CD4-positive, alpha-beta T cell (primary cell): ENCODE data around the gene FHL5. TPM values are rescaled to one million over a fixed set of nuclear protein-coding genes. Genes with fewer than 3 reads are reported as not detected.

Experiments
- ATAC-seq: fragments of 200-7000 bp; cut with Tn5 transposase; one replicate; pipeline ENCODE4 v1.10.0; 2022; ENCODE audit warnings: mild to moderate bottlenecking; ENCODE audit not compliant: poor library complexity
- CTCF ChIA-PET: fragments of 350-600 bp; sonication (Branson Sonifier 250); formaldehyde crosslinking; loops from one replicate; lab custom pipeline; 2021; ENCODE audit warnings: antibody characterized with exemption, inconsistent platforms; lab: Charles Lee
- POLR2A ChIA-PET: fragments of 350-600 bp; sonication (Branson Sonifier 250); formaldehyde crosslinking; loops from one replicate; lab custom pipeline; 2021; ENCODE audit warnings: antibody characterized with exemption, inconsistent platforms; lab: Charles Lee
- DNase-seq, 14 experiments: peaks; one replicate each; pipeline ENCODE4 v3.0.0-alpha.2; 2013 to 2020; ENCODE audit warnings: mixed read lengths in 2 of 14
- H3K27ac ChIP-seq, 2 donors: one replicate each; pipeline versions ENCODE4 v1.5.1 to v1.7.0; 2013; ENCODE audit warnings: low read length in 2 of 2, low read depth in 1 of 2, mild to moderate bottlenecking in 1 of 2
- H3K27me3 ChIP-seq, 2 experiments: 1 replicate in 1 of 2; 2 replicates in 1 of 2; pipeline versions ENCODE4 v1.6.1 to v1.7.0; 2013; ENCODE audit warnings: low read length in 2 of 2, control low read depth in 1 of 2, mild to moderate bottlenecking in 1 of 2, moderate library complexity in 1 of 2; ENCODE audit not compliant: insufficient read depth in 2 of 2, control insufficient read depth in 1 of 2
- H3K36me3 ChIP-seq: one replicate; pipeline ENCODE4 v1.6.1; 2013; ENCODE audit warnings: low read length, control low read depth; ENCODE audit not compliant: insufficient read depth
- H3K4me1 ChIP-seq: one replicate; pipeline ENCODE4 v1.6.1; 2013; ENCODE audit warnings: low read length, control low read depth; ENCODE audit not compliant: insufficient read depth
- H3K4me3 ChIP-seq: one replicate; pipeline ENCODE4 v1.5.1; 2013; ENCODE audit warnings: mild to moderate bottlenecking, low read length, moderate library complexity
- H3K9me3 ChIP-seq, 2 experiments: 1 replicate in 1 of 2; 2 replicates in 1 of 2; pipeline versions ENCODE4 v1.6.1 to v1.7.0; 2013; ENCODE audit warnings: low read length in 2 of 2, mild to moderate bottlenecking in 2 of 2, control low read depth in 1 of 2, moderate library complexity in 1 of 2; ENCODE audit not compliant: control insufficient read depth in 1 of 2, insufficient read depth in 1 of 2
- H3K27ac Mint-ChIP-seq: one replicate; pipeline ENCODE4 v1.8.0; 2020; ENCODE audit warnings: mixed read lengths
- H3K27me3 Mint-ChIP-seq: one replicate; pipeline ENCODE4 v1.8.0; 2021; ENCODE audit warnings: mixed read lengths
- H3K36me3 Mint-ChIP-seq: one replicate; pipeline ENCODE4 v1.8.0; 2021; ENCODE audit warnings: low read depth, mixed read lengths
- H3K4me1 Mint-ChIP-seq: one replicate; pipeline ENCODE4 v1.8.0; 2021; ENCODE audit warnings: low read depth, mixed read lengths
- H3K4me3 Mint-ChIP-seq: one replicate; pipeline ENCODE4 v1.8.0; 2020; ENCODE audit warnings: mild to moderate bottlenecking, mixed read lengths
- H3K9me3 Mint-ChIP-seq: one replicate; pipeline ENCODE4 v1.8.0; 2020; ENCODE audit warnings: mixed read lengths
- intact Hi-C, 2 experiments: fragments of 100-400 bp; cut with DNase I in 1 of 2; cut with micrococcal nuclease in 1 of 2; formaldehyde crosslinking; loops; one replicate each; pipeline versions ENCODE4 v1.15.1 to v1.9.0; 2023 to 2025; cut with DNase I, micrococcal nuclease
- total RNA-seq, 174 experiments: library from RNA in 2 of 174; stranded (reverse) in 2 of 174; gene quantifications; one replicate each; pipeline ENCODE4 v1.2.3 and lab custom pipeline; 2021 to 2026
- TF ChIP-seq, protein P1 (sequence below): fragments of 200-600 bp; IDR thresholded peaks from one replicate; pipeline ENCODE4 v1.8.0; 2022; ENCODE audit warnings: antibody characterized with exemption, mild to moderate bottlenecking

The FHL5 gene
- total RNA-seq, 2 experiments from 2014 or later = not detected

DNA sequence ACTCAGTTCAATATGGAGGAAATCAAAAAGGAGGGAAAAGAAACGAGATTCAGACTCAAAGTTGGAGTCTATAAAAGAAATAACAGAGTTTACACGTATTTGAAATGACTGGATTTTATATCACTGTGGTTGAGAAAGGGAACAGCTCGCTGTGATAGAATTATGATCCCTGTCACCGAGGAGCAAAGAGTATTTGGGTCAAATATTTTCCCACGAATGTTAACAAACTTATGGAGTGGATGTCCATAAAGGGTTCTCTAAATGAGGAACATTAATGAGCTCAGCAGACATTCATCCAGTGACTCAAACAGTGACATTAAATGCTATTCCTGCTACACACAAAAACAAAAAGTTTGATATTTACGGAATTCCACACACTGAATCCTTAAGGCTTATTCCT is 57.9 kb downstream of the FHL5 start:
- H3K4me1 ChIP-seq = no peaks in the 10 kb centered on the region
- CTCF ChIA-PET = no interaction called here
- no peaks in the 10 kb centered on the region for H3K36me3 ChIP-seq
- intact Hi-C loops = no loop called here
- Mint-ChIP-seq H3K9me3 (no peaks in the 10 kb centered on the region), H3K4me1 (no peaks in the 10 kb centered on the region), H3K27me3 (peaks cover 40% of the 10 kb centered on the region), H3K27ac (no peak overlapping the region), H3K36me3 (no peaks in the 10 kb centered on the region), H3K4me3 (no peak overlapping the region)
- no peaks in the 10 kb centered on the region for H3K9me3 ChIP-seq
- peaks cover 0 to 3% of the 10 kb centered on the region in 2 experiments for H3K27me3 ChIP-seq
- POLR2A ChIA-PET = no interaction called here
- TF ChIP-seq, protein P1, sequence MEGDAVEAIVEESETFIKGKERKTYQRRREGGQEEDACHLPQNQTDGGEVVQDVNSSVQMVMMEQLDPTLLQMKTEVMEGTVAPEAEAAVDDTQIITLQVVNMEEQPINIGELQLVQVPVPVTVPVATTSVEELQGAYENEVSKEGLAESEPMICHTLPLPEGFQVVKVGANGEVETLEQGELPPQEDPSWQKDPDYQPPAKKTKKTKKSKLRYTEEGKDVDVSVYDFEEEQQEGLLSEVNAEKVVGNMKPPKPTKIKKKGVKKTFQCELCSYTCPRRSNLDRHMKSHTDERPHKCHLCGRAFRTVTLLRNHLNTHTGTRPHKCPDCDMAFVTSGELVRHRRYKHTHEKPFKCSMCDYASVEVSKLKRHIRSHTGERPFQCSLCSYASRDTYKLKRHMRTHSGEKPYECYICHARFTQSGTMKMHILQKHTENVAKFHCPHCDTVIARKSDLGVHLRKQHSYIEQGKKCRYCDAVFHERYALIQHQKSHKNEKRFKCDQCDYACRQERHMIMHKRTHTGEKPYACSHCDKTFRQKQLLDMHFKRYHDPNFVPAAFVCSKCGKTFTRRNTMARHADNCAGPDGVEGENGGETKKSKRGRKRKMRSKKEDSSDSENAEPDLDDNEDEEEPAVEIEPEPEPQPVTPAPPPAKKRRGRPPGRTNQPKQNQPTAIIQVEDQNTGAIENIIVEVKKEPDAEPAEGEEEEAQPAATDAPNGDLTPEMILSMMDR = no peak
- no peak overlapping the region for H3K4me3 ChIP-seq
- ATAC-seq (no peak), DNase-seq (no peak)
- no peak overlapping the region for H3K27ac ChIP-seq

DNA sequence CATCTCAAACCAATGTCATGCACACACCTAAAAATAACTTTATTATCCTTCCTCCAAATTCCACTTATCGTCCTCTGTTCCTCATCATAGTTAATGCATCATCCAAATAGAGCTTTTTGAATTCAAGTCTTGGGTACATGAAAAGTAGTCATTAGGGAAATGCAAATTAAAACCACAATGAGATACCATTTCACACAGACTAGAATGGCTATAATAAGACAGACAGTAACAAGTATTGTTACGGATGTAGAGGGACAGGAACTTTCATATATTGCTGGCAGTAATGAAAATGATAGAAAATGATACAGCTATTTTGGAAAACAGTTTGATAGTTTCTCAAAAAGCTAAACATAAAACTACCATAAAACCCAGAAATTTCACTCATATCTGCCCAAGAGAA is 59.1 kb downstream of the FHL5 start:
- peaks cover 0 to 3% of the 10 kb centered on the region in 2 experiments for H3K27me3 ChIP-seq
- POLR2A ChIA-PET = no interaction called here
- Mint-ChIP-seq H3K4me1 (no peaks in the 10 kb centered on the region), H3K27ac (no peak overlapping the region), H3K9me3 (no peaks in the 10 kb centered on the region), H3K36me3 (no peaks in the 10 kb centered on the region), H3K4me3 (no peak overlapping the region), H3K27me3 (peaks cover 36% of the 10 kb centered on the region)
- DNase-seq = no peak
- H3K9me3 ChIP-seq = no peaks in the 10 kb centered on the region
- CTCF ChIA-PET = no interaction called here
- no peaks in the 10 kb centered on the region for H3K36me3 ChIP-seq
- intact Hi-C loops = no loop called here
- no peak overlapping the region for H3K4me3 ChIP-seq
- no peak overlapping the region for H3K27ac ChIP-seq
- TF ChIP-seq, protein P1 = no peak
- no peaks in the 10 kb centered on the region for H3K4me1 ChIP-seq
- no peak for ATAC-seq

DNA sequence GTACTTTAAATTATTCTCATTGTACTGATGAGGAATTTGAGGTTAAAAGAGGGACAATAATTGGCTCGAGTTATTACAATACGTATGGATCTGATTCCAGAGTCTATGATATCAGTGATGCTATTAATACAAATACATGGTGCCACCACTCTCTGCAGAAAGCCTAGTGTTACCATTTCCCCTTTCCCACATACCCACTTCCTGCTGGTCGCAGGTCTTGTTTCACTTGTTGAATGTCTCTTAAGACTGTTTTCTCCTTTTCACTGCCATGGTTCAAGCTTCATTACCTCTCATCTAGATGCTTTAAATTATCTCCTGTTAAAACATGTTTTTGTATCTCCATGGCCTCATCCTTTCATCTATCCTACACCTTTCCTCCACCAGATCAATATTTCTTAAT is 62.0 kb downstream of the FHL5 start:
- CTCF ChIA-PET = interaction anchor here (0.6 kb wide), 1 partner anchor 385 kb away, joined by 3 read pairs; no protein-coding TSS in a partner anchor
- intact Hi-C loops = loop anchor here in 1 of 2 experiments (5.0 kb wide), 2 partner anchors 272 to 767 kb away; partner anchors contain the start of gene NDUFAF4

More for the DNA sequence above, 62.0 kb downstream of the FHL5 start:
- TF ChIP-seq, protein P1 = no peak
- Histone ChIP-seq H3K4me1 (no peaks in the 10 kb centered on the region), H3K4me3 (no peak overlapping the region), H3K36me3 (no peaks in the 10 kb centered on the region), H3K27me3 (peaks cover 0 to 3% of the 10 kb centered on the region in 2 experiments), H3K27ac (no peak overlapping the region), H3K9me3 (no peaks in the 10 kb centered on the region)
- peaks cover 30% of the 10 kb centered on the region for H3K27me3 Mint-ChIP-seq
- DNase-seq (no peak), ATAC-seq (no peak)
- no peak overlapping the region for H3K27ac Mint-ChIP-seq
- no peaks in the 10 kb centered on the region for H3K9me3 Mint-ChIP-seq
- POLR2A ChIA-PET = interaction anchor here (0.7 kb wide), 1 partner anchor 60 kb away, joined by 3 read pairs; no protein-coding TSS in a partner anchor
- no peak overlapping the region for H3K4me3 Mint-ChIP-seq
- H3K36me3 Mint-ChIP-seq = no peaks in the 10 kb centered on the region
- H3K4me1 Mint-ChIP-seq = no peaks in the 10 kb centered on the region
